Kidney (tissue), 14 donors: Measurements from ENCODE around the gene PPP2R3C. TPM values are rescaled to one million over a fixed set of nuclear protein-coding genes. Genes with fewer than 3 reads are reported as not detected.

Experiments used
- DNase-seq, 5 donors: peaks; one replicate each; pipeline ENCODE4 v3.0.0-alpha.2; 2013 to 2020
- FAIRE-seq: peaks from 2 replicates; lab custom pipeline; 2012; peaks lifted over from hg19 to GRCh38; lab: Jason Lieb, UNC
- H3K27ac ChIP-seq, 2 donors: one replicate each; pipeline ENCODE4 v1.7.0; 2013; ENCODE audit warnings: low read depth in 2 of 2, low read length in 2 of 2, inconsistent platforms in 1 of 2
- H3K27me3 ChIP-seq: one replicate; pipeline ENCODE4 v1.7.1; 2013; ENCODE audit warnings: low read length, inconsistent platforms; ENCODE audit not compliant: control insufficient read depth, insufficient read depth
- H3K36me3 ChIP-seq, 3 donors: one replicate each; pipeline versions ENCODE4 v1.7.0 to v1.7.1; 2013; ENCODE audit warnings: low read length in 3 of 3, control low read depth in 1 of 3, inconsistent platforms in 1 of 3; ENCODE audit not compliant: insufficient read depth in 3 of 3, control insufficient read depth in 2 of 3
- H3K4me1 ChIP-seq, 3 donors: one replicate each; pipeline versions ENCODE4 v1.7.0 to v1.7.1; 2013; ENCODE audit warnings: low read length in 3 of 3, inconsistent platforms in 1 of 3, low read depth in 1 of 3; ENCODE audit not compliant: control insufficient read depth in 2 of 3, insufficient read depth in 2 of 3
- H3K4me3 ChIP-seq, 3 donors: one replicate each; pipeline versions ENCODE4 v1.7.0 to v1.8.1; 2013; ENCODE audit warnings: low read length in 3 of 3, control low read depth in 1 of 3, inconsistent platforms in 1 of 3
- H3K9ac ChIP-seq, 3 donors: one replicate each; pipeline versions ENCODE4 v1.7.0 to v1.7.1; 2013; ENCODE audit warnings: low read length in 3 of 3, control low read depth in 1 of 3, inconsistent platforms in 1 of 3
- H3K9me3 ChIP-seq, 3 donors: one replicate each; pipeline versions ENCODE4 v1.7.0 to v1.7.1; 2013; ENCODE audit warnings: low read length in 3 of 3, control low read depth in 1 of 3, inconsistent platforms in 1 of 3; ENCODE audit not compliant: control insufficient read depth in 2 of 3, insufficient read depth in 1 of 3
- CTCF ChIP-seq: IDR thresholded peaks from 3 replicates; pipeline ENCODE4 v1.5.1; 2012; ENCODE audit warnings: mild to moderate bottlenecking, moderate library complexity, borderline replicate concordance; ENCODE audit not compliant: insufficient read depth; ENCODE audit errors: extremely low read depth
- intact Hi-C: fragments of 100-400 bp; cut with DNase I; formaldehyde crosslinking; loops from one replicate; pipeline ENCODE4 v1.11.1; 2022
- polyA plus RNA-seq: library from polyadenylated mRNA; stranded (reverse); fragments of 350-450 nt; fragmentation: Illumina TruSeq; extraction: RNeasy Lipid Tissue Mini Kit (QIAGEN cat#74804); gene quantifications from one replicate; pipeline ENCODE4 v1.2.3, GENCODE V29; 2014; ENCODE audit warnings: low read depth, low replicate concordance; ENCODE audit not compliant: insufficient read depth
- total RNA-seq: library from RNA; stranded (reverse); fragmentation: NEBNext Ultra II Directional; extraction: Animal tissue kit (Norgen Biotek cat#: 25700); gene quantifications from one replicate; pipeline ENCODE4 v1.2.1, GENCODE V29; 2021
- donor health status: control.
- donor health status: control.
- donor health status: control.
- donor health status: control.
- donor health status: control.
- donor health status: DM: yes; HTN: yes; CAD: no.
- donor health status: Normal renal cell carcinoma (clear cell type).

PPP2R3C gene
- total and polyA plus RNA-seq, 2 donors from 2014 or later, result 24.8 to 33.7 TPM

DNA sequence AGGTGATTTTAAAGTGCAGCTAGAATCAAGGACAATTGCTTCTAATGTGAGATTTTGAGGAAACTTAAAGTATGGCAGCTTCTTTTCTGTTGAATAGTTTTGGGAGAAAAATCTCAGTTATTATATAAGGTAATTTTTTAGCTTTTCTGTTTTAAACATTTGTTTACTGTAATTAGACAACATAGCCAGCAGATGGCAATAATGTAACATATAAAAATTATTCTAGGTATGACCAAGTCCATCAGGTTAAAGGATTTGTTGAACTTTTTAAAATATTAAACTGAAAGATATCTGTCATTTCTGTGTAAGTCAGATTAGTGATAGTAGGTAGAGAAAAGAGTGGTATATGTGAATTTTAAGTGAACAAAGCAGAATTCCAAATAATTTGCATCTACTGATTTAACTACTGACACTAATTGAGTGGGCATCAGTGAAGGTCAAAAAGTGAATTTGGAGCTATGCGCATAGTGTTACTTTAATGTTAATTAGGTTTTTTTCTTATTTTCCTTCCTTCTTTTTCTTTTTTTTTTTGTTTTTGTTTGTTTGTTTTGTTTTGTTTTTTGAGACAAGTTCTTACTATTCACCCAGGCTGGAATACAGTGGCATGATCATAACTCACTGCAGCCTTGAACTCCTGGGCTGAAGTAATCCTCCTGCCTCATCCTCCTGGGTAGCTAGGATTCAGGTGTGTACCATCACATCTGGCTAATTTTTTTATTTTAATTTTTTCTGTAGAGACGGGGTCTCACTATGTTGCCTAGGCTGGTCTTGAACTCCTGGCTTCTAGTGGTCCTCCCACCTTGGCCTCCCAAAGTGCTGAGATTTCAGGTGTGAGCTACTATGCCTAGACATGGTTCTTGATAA lies 19.2 kb upstream of the PPP2R3C start:
- DNase-seq, result peak in 2 of 5 donors; percentile 27 to 32
- Histone ChIP-seq H3K36me3 (no peaks in the 10 kb centered on the region), H3K4me3 (no peak overlapping the region), H3K27me3 (no peaks in the 10 kb centered on the region), H3K4me1 (no peaks in the 10 kb centered on the region), H3K9me3 (no peaks in the 10 kb centered on the region), H3K9ac (no peak overlapping the region), H3K27ac (no peak overlapping the region)
- FAIRE-seq, result peak; percentile 96
- TF ChIP-seq CTCF, result peak; percentile 50
- intact Hi-C loops, result loop anchor here (10.0 kb wide), 1 partner anchor 274 kb away; no protein-coding TSS in a partner anchor

GRCh38 chr14:35138585-35138984 lies 16.8 kb upstream of the PPP2R3C start:
- Histone ChIP-seq H3K27me3 (no peaks in the 10 kb centered on the region), H3K36me3 (no peaks in the 10 kb centered on the region), H3K9me3 (no peaks in the 10 kb centered on the region), H3K4me3 (no peak overlapping the region), H3K27ac (no peak overlapping the region), H3K4me1 (no peaks in the 10 kb centered on the region), H3K9ac (no peak overlapping the region)
- no peak for TF ChIP-seq CTCF
- DNase-seq (no peak), FAIRE-seq (no peak)
- intact Hi-C loops, result no loop called here

- Histone ChIP-seq H3K36me3 (no peaks in the 10 kb centered on the region), H3K27me3 (no peaks in the 10 kb centered on the region), H3K9ac (no peak overlapping the region), H3K4me1 (no peaks in the 10 kb centered on the region), H3K9me3 (no peaks in the 10 kb centered on the region), H3K4me3 (no peak overlapping the region), H3K27ac (no peak overlapping the region)
- DNase-seq, result no peak
- no peak for FAIRE-seq
- no peak for TF ChIP-seq CTCF
- intact Hi-C loops, result no loop called here
Observed at GRCh38 chr14:35134329-35135123, 12.7 kb upstream of the PPP2R3C start.
